Right lobe of liver (tissue), 6 donors: ENCODE data around the gene SASH1. TPM values are rescaled to one million over a fixed set of nuclear protein-coding genes. Genes with fewer than 3 reads are reported as not detected.
A peak's percentile ranks its signal among the peaks of the same experiment; 100 is the strongest.

Source experiments
- ATAC-seq, 4 donors: fragments of 200-7000 bp; cut with Tn5 transposase; one replicate each; pipeline ENCODE4 v1.9.1; 2020; ENCODE audit warnings: mild to moderate bottlenecking in 4 of 4, moderate library complexity in 4 of 4
- DNase-seq, 3 donors: peaks; one replicate each; pipeline ENCODE4 v3.0.0-alpha.2; 2020
- H3K27ac ChIP-seq, 3 donors: fragments of 200-600 bp; one replicate each; pipeline ENCODE4 v1.8.0; 2022
- H3K27me3 ChIP-seq, 2 donors: fragments of 200-600 bp; one replicate each; pipeline ENCODE4 v1.8.0; 2022
- H3K36me3 ChIP-seq, 4 donors: fragments of 200-600 bp; sonication (generic) in 1 of 4; one replicate each; pipeline versions ENCODE4 v1.5.1 to v1.8.0; 2017 to 2022; ENCODE audit warnings: control low read depth in 1 of 4
- H3K4me1 ChIP-seq, 4 donors: fragments of 200-600 bp; sonication (generic) in 1 of 4; one replicate each; pipeline versions ENCODE4 v1.5.1 to v1.8.0; 2017 to 2022; ENCODE audit warnings: control low read depth in 1 of 4
- H3K4me3 ChIP-seq, 3 donors: fragments of 200-600 bp; one replicate each; pipeline ENCODE4 v1.8.0; 2022
- H3K9me3 ChIP-seq, 4 donors: fragments of 200-600 bp; sonication (generic) in 1 of 4; one replicate each; pipeline versions ENCODE4 v1.5.1 to v1.8.0; 2017 to 2022; ENCODE audit warnings: control low read depth in 1 of 4
- CTCF ChIP-seq, 4 donors: fragments of 200-600 bp in 3 of 4; fragments of 450-650 bp in 1 of 4; IDR thresholded peaks; one replicate each; pipeline versions ENCODE4 v1.5.1 to v1.8.0; 2016 to 2022; ENCODE audit warnings: antibody characterized with exemption in 4 of 4, mild to moderate bottlenecking in 2 of 4
- POLR2A ChIP-seq: fragments of 450-650 bp; IDR thresholded peaks from one replicate; pipeline ENCODE4 v1.6.1; 2017; ENCODE audit warnings: antibody characterized with exemption, mild to moderate bottlenecking
- WGBS: methylation state at CpG from one replicate; pipeline ENCODE4 v1.1.6; 2018; ENCODE audit warnings: low coverage, low lambda C conversion rate; ENCODE audit not compliant: insufficient coverage; ENCODE audit errors: missing lambda C conversion rate; 5-methylcytosine and 5-hydroxymethylcytosine counted together
- intact Hi-C, 2 donors: fragments of 100-400 bp; cut with DNase I; formaldehyde crosslinking; loops; one replicate each; pipeline versions ENCODE4 v1.11.2 to v1.14.1; 2022
- total RNA-seq, 6 experiments: library from RNA; depleted of rRNA in 2 of 6; stranded (reverse); fragments of >200 nt in 2 of 6; fragmentation: NEBNext Ultra II Directional in 3 of 6; extraction: Animal tissue kit (Norgen Biotek cat#: 25700) in 3 of 6; gene quantifications; one replicate each; pipeline versions ENCODE4 v1.1.0 to v1.2.4, GENCODE V29; 2016 to 2023
- donor health status: DM: no; HTN: yes; CAD: no.
- donor health status: DM: no; HTN: no; CAD: no.
- donor health status: DM: no; HTN: no; CAD: no.
- donor health status: DM: no; HTN: yes; CAD: no.
- donor health status: DM: no; HTN: yes; CAD: no.

Gene SASH1
- total RNA-seq, 6 experiments from 2014 or later, result 12.0 to 19.0 (median 15.8) TPM

- DNase-seq (no peak), ATAC-seq (no peak)
- Histone ChIP-seq H3K4me1 (no peaks in the 10 kb centered on the region), H3K27me3 (no peaks in the 10 kb centered on the region), H3K36me3 (no peaks in the 10 kb centered on the region), H3K4me3 (no peak overlapping the region), H3K27ac (no peak overlapping the region), H3K9me3 (no peaks in the 10 kb centered on the region)
- TF ChIP-seq CTCF (IDR thresholded peaks at IDR 0.05), result no peak
- no peak for TF ChIP-seq POLR2A
- 79% methylated on average over 10 of the region's 10 CpGs for WGBS
- intact Hi-C loops, result no loop called here
Observed at GRCh38 chr6:148404456-148405054, 61.9 kb downstream of the SASH1 start.

- Histone ChIP-seq H3K27ac (no peak overlapping the region), H3K4me3 (no peak overlapping the region), H3K9me3 (no peaks in the 10 kb centered on the region), H3K4me1 (no peaks in the 10 kb centered on the region), H3K27me3 (no peaks in the 10 kb centered on the region), H3K36me3 (no peaks in the 10 kb centered on the region)
- intact Hi-C loops, result no loop called here
- no peak for DNase-seq
- TF ChIP-seq POLR2A (no peak), CTCF (IDR thresholded peaks at IDR 0.05) (no peak)
- WGBS, result 81% methylated on average over 2 of the region's 2 CpGs
- peak; percentile 14 to 35 (median 25) for ATAC-seq
Observed at GRCh38 chr6:148405894-148406293, 63.3 kb downstream of the SASH1 start.

GRCh38 chr6:148406579-148407371, 64.1 kb downstream of the SASH1 start:
- intact Hi-C loops, result no loop called here
- 81% methylated on average over 4 of the region's 6 CpGs for WGBS
- ATAC-seq, result no peak
- no peak for TF ChIP-seq CTCF (IDR thresholded peaks at IDR 0.05)
- H3K27me3 ChIP-seq, result no peaks in the 10 kb centered on the region
- no peak overlapping the region for H3K27ac ChIP-seq
- H3K9me3 ChIP-seq, result no peaks in the 10 kb centered on the region
- DNase-seq, result no peak
- H3K4me3 ChIP-seq, result no peak overlapping the region
- no peaks in the 10 kb centered on the region for H3K4me1 ChIP-seq
- no peaks in the 10 kb centered on the region for H3K36me3 ChIP-seq

- intact Hi-C loops, result no loop called here
- no peak for DNase-seq
- Histone ChIP-seq H3K36me3 (no peaks in the 10 kb centered on the region), H3K4me3 (no peak overlapping the region), H3K27ac (no peak overlapping the region), H3K9me3 (no peaks in the 10 kb centered on the region), H3K27me3 (no peaks in the 10 kb centered on the region), H3K4me1 (no peaks in the 10 kb centered on the region)
- peak in 1 of 4 donors; percentile 53 for ATAC-seq
- TF ChIP-seq CTCF (IDR thresholded peaks at IDR 0.05) (no peak), POLR2A (no peak)
- 69% methylated on average over 1 of the region's 7 CpGs for WGBS
Observed at GRCh38 chr6:148407372-148407771, 64.7 kb downstream of the SASH1 start.
